Glomerular visceral epithelial cell (primary cell): ENCODE results near the gene FMO3.

Experiments used
- DNase-seq: peaks from one replicate; pipeline ENCODE4 v3.0.0-alpha.2; 2016; ENCODE audit errors: extremely low spot score

The FMO3 gene

DNA sequence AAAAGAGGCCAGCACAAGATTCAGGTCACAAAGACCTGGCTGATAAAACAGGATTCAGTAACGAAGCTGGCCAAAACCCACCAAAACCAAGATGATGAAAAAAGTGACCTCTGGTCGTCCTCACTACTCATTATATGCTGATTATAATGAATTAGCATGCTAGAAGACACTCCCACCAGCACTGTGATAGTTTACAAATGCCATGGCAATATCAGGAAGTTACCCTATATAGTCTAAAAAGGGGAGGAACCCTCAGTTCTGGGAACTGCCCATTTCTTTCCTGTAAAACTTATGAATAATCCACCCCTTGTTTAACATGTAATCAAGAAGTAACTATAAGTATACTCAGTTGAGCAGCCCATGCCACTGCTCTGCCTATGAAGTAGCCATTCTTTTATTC is 68.4 kb downstream of the FMO3 start:
- no peak for DNase-seq

DNA sequence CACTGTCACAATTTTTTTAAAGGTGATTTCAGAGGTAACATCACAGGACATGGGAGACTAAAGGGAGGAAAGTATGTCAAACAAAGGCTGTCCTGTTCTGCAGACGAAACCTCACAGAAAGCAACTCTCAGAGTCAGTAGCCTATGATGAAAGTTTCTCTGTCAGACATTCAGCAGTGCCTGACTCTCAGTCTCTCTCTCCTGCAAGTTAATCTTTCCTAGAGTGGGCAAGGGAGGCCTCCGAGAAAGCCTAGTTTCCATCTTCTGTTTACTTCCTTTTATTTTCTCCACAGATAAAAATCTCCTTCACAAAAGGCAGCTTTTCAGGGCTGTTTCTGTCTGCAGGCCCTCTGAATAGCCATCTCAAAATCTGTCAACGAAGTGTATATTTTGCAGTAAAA is 69.5 kb downstream of the FMO3 start:
- no peak for DNase-seq

DNA sequence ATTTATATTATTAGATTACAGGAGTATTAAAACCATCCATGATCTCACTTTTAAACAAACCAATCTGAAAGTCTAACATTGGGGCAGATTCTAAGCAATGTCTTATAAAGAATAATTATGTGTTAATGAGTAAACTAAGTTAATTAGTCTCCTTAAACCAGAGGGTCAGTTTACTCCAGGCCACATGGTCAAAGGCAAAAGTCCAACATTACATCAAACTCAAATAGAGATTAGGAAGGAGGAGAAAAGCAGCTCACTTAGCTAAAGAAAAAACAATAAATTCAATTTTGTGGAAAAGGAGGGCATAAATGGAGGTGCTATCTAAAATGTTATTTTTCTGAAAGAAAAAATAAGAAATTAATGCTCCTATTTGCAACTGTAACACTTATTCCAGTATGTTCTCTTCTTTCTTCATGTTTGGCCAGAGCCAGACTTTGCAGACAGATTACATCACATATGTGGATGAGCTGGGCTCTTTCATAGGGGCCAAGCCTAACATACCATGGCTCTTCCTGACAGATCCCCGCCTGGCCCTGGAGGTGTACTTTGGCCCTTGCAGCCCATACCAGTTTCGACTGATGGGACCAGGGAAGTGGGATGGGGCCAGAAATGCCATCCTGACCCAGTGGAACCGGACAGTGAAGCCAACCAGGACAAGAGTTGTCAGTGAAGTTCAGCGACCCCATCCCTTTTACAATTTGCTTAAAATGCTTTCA is 70.1 kb downstream of the FMO3 start:
- DNase-seq = no peak

DNA sequence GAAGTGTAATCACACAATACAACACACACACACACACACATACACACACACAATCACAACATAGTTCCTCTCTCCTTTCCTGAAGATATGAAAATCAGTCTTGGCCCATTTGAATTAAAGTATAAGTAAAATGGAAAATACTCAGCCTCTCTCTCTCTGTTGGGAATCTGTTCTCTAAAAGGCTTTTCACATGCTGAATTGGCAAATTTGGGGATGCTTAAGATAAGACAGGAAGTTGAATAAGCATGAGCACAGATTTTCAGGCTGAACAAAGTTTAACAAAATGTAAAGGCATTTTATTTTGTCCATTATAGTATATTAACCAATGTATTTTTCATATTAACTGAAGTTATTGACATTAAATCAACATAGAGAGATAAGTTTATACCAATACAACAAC is 70.7 kb downstream of the FMO3 start:
- no peak for DNase-seq

DNA sequence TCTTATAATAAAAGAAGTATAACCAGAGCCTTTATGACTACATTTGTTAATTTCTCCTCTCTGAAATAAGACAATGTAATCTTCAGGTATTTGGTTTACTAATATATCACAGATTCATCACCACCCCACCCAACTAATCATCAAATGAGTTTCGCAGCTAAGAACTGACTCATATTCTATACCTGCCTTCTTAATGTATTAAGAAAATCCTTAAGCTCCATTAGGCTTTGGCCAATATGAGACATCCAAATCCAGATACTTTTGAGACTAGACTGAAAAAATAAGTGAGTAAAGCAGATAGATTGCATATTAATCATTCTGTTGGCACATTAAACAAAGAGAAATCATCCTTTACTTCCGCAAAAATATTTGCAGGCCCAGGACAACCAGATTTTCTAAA is 75.7 kb downstream of the FMO3 start:
- DNase-seq = no peak
